CD4-positive, alpha-beta T cell treated with Interleukin-17A for 1 hour (primary cell): ENCODE data around the gene OR52H1.
"Not testable (repeated sequence)": the region's sequence is repeated elsewhere in the genome, so short reads cannot be mapped to it uniquely, and the experiment has no call there.

ENCODE experiments used
- DNase-seq: peaks from one replicate; pipeline ENCODE4 v3.0.0-alpha.2; 2020

Gene OR52H1

GRCh38 chr11:5548440-5548839 is at the start of gene OR52H1:
OR52H1 (minus strand) TSS chr11:5548540; CDS start chr11:5545505, 3,035 bp downstream.
- DNase-seq: no peak

- no peak for DNase-seq
Observed at GRCh38 chr11:5597953-5598352, 49.6 kb upstream of the OR52H1 start.

- no peak for DNase-seq
Observed at GRCh38 chr11:5596607-5597201, 48.4 kb upstream of the OR52H1 start, which contains the start of gene TRIM6. TRIM6 (plus strand) TSS chr11:5596637; CDS start chr11:5596898, 261 bp downstream.

- DNase-seq: no peak
Observed at GRCh38 chr11:5593146-5593545, 44.8 kb upstream of the OR52H1 start.

- no peak for DNase-seq
Observed at GRCh38 chr11:5592615-5593014, 44.3 kb upstream of the OR52H1 start.

GRCh38 chr11:5591613-5592012 is 43.3 kb upstream of the OR52H1 start:
- no peak for DNase-seq

- not testable (repeated sequence) for DNase-seq
Observed at GRCh38 chr11:5589906-5590305, 41.6 kb upstream of the OR52H1 start.

GRCh38 chr11:5584458-5584857 is 36.1 kb upstream of the OR52H1 start:
- DNase-seq: not testable (repeated sequence)

GRCh38 chr11:5581014-5581413 is 32.7 kb upstream of the OR52H1 start:
- no peak for DNase-seq

- no peak for DNase-seq
Observed at GRCh38 chr11:5580577-5580976, 32.2 kb upstream of the OR52H1 start, which contains the start of gene OR52B6. OR52B6 (plus strand) TSS chr11:5580877; CDS start chr11:5580877, 0 bp downstream.

GRCh38 chr11:5577101-5577500 is 28.8 kb upstream of the OR52H1 start:
- DNase-seq: no peak

- no peak for DNase-seq
Observed at GRCh38 chr11:5575152-5575551, 26.8 kb upstream of the OR52H1 start.

- no peak for DNase-seq
Observed at GRCh38 chr11:5574654-5575053, 26.3 kb upstream of the OR52H1 start.

GRCh38 chr11:5564259-5565019 is 16.1 kb upstream of the OR52H1 start:
- DNase-seq: no peak

GRCh38 chr11:5557751-5558150 is 9.4 kb upstream of the OR52H1 start:
- DNase-seq: no peak

GRCh38 chr11:5556596-5557188 is 8.4 kb upstream of the OR52H1 start:
- DNase-seq: no peak

GRCh38 chr11:5553343-5553742 is 5.0 kb upstream of the OR52H1 start:
- no peak for DNase-seq

GRCh38 chr11:5550440-5551095 is 2.2 kb upstream of the OR52H1 start:
- no peak for DNase-seq

- DNase-seq: no peak
Observed at GRCh38 chr11:5547982-5548381, 358 bp downstream of the OR52H1 start.

GRCh38 chr11:5546457-5546856 is 1.9 kb downstream of the OR52H1 start:
- DNase-seq: no peak

- no peak for DNase-seq
Observed at GRCh38 chr11:5541427-5541826, 6.9 kb downstream of the OR52H1 start.

GRCh38 chr11:5536482-5536881 is 11.9 kb downstream of the OR52H1 start:
- no peak for DNase-seq

- no peak for DNase-seq
Observed at GRCh38 chr11:5534046-5534445, 14.3 kb downstream of the OR52H1 start.
